ENCODE measurements around the gene DERL2. TPM values are rescaled to one million over a fixed set of nuclear protein-coding genes. Genes with fewer than 3 reads are reported as not detected.

The DERL2 gene
- total RNA-seq, 1 donor from 2014 or later: 64.0 TPM

DNA sequence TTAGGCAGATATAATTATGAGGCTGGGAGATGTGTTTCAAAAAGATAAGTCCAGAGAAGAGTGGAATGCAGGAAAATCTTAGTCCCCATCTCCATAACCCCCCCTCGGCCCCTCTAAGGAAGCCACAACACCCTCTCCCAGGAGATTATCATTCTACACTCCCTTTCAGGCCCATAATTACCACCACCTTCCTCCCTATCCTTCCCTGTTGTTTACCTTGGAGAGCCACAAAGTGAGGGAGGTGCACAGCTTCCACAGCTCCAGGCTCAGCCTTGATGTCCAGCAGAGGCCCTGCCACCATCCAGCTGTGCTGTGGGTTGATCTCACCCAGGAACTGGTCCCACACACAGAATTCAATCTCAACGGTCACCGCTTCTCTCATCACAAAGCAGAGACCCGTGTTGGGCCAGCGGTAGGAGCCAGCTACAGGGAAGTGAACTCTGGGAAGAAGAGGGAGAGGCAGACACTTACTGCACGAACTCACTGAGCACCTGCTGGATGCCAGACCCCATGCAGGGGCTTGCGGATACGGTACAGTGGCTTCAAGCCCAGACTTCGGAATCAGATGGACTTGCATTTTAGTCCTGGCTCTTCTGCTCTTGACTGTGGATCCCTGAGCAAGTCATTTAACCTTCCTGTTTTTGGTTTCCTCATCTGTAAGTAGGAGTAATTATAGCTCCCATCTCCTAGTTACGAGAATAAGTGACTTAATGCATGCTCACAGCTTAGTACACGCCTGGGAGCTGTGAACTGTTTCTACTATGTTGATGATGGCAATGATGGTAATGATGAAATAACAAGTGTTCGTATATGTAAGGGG, 44.5 kb upstream of the DERL2 start:
- DNase-seq: peak; percentile 35
- intact Hi-C loops (cut with DNase I): no loop called here
- H3K4me1 ChIP-seq: no peaks in the 10 kb centered on the region
- TF ChIP-seq, protein P1, sequence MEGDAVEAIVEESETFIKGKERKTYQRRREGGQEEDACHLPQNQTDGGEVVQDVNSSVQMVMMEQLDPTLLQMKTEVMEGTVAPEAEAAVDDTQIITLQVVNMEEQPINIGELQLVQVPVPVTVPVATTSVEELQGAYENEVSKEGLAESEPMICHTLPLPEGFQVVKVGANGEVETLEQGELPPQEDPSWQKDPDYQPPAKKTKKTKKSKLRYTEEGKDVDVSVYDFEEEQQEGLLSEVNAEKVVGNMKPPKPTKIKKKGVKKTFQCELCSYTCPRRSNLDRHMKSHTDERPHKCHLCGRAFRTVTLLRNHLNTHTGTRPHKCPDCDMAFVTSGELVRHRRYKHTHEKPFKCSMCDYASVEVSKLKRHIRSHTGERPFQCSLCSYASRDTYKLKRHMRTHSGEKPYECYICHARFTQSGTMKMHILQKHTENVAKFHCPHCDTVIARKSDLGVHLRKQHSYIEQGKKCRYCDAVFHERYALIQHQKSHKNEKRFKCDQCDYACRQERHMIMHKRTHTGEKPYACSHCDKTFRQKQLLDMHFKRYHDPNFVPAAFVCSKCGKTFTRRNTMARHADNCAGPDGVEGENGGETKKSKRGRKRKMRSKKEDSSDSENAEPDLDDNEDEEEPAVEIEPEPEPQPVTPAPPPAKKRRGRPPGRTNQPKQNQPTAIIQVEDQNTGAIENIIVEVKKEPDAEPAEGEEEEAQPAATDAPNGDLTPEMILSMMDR (IDR thresholded peaks at IDR 0.05): no peak
- peaks cover 61% of the 10 kb centered on the region for H3K36me3 ChIP-seq
- no peak overlapping the region for H3K27ac ChIP-seq
- no peaks in the 10 kb centered on the region for H3K27me3 ChIP-seq
- no peak overlapping the region for H3K4me3 ChIP-seq
- no peak for ATAC-seq
- no peaks in the 10 kb centered on the region for H3K9me3 ChIP-seq

DNA sequence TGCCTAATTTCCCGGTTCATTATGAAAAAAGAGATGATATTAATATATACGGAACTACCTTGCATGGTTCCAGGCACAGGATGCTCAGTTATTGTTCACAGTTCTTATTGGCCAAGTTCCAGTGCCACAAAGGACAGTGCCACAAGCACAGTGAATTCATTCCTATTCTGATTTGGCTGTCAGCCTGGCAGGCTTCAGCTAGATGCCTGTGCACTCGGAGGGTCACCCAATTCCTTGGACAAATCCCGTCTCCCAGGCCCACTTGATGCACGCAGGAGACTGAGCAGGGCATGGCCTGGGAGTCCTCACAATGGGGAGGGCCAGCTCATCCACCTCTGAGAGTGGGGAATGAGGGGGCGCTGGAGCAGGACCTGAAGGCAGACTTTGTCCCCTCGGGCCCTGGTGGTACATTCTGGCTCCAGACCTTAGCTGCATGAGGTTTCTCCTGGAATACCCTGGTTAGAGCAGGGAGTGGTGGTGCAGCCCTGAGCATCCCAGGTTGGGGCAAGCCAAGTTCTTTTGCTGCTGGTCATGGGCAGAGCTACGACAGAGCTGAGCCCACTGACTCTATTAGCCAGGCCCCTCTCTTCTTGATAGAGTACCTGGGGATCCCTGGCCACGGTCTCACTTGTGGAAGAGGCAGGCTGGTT, 41.7 kb upstream of the DERL2 start:
- no peak for ATAC-seq
- intact Hi-C loops (cut with DNase I): no loop called here
- peak; percentile 56 for DNase-seq
- peaks cover 63% of the 10 kb centered on the region for H3K36me3 ChIP-seq
- TF ChIP-seq, protein P1 (IDR thresholded peaks at IDR 0.05): no peak
- no peak overlapping the region for H3K27ac ChIP-seq
- H3K4me1 ChIP-seq: no peaks in the 10 kb centered on the region
- no peaks in the 10 kb centered on the region for H3K27me3 ChIP-seq
- H3K9me3 ChIP-seq: no peaks in the 10 kb centered on the region
- H3K4me3 ChIP-seq: no peak overlapping the region

DNA sequence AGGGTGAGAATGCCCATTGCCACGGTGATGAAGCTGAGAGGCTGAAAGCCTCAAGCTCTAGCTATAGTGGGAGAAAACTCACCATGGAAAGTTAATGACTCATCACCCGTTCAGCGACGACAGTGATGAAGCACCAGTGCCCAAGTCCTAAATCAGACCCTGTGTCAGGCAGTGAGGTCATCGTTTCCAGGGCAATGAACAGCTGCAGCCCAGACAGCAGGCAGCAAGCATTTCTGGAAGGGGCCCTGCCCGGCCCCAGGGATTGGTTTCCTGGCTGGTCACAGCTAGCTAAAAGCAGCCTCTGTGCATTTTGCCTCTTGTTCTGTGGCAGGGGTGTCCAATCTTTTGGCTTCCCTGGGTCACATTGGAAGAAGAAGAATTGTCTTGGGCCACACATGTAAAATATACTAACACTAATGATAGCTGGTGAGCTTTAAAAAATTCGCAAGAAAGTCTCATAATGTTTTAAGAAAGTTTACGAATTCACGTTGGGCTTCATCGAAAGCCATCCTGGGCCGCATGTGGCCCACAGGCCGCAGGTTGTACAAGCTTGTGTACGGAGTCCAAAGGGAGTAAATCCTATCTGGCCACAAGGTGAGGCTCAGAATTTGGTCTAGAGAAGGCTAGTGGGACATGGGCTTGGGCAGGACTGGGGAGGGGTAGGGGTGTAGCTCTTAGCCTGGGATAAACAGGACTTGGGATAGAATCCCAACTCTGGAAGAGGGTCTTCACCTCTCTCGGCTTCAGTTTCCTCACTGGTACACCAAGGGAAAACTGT, 41.0 kb upstream of the DERL2 start:
- peak; percentile 36 for DNase-seq
- peak; percentile 19 for ATAC-seq
- TF ChIP-seq, protein P1 (IDR thresholded peaks at IDR 0.05): no peak
- H3K4me1 ChIP-seq: no peaks in the 10 kb centered on the region
- H3K36me3 ChIP-seq: peaks cover 56% of the 10 kb centered on the region
- intact Hi-C loops (cut with DNase I): no loop called here
- no peak overlapping the region for H3K27ac ChIP-seq
- no peaks in the 10 kb centered on the region for H3K9me3 ChIP-seq
- H3K27me3 ChIP-seq: no peaks in the 10 kb centered on the region
- H3K4me3 ChIP-seq: no peak overlapping the region

DNA sequence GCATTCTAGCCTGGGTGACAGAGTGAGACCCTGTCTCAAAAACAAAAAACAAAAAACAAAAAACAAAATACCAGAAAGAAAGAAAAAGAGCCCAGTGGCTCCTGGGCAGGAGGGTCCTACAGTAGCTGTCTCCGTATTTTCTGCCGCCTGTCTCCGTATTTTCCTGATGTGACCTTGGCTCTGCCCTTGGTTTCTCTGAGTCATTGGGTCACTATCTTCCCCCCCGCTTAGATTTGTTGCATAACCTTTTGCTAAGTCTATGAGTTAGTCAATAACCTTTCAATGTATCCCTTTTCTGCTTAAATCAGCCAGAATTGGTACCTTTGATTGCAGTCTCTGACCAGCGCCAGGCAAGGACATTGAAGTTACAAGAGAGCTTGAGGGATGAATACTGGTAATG, 37.3 kb upstream of the DERL2 start:
- ATAC-seq (no peak), DNase-seq (no peak)
- intact Hi-C loops (cut with DNase I): no loop called here
- TF ChIP-seq, protein P1 (IDR thresholded peaks at IDR 0.05): no peak
- Histone ChIP-seq H3K27me3 (no peaks in the 10 kb centered on the region), H3K4me3 (no peak overlapping the region), H3K4me1 (no peaks in the 10 kb centered on the region), H3K27ac (no peak overlapping the region), H3K36me3 (peaks cover 45% of the 10 kb centered on the region), H3K9me3 (no peaks in the 10 kb centered on the region)

DNA sequence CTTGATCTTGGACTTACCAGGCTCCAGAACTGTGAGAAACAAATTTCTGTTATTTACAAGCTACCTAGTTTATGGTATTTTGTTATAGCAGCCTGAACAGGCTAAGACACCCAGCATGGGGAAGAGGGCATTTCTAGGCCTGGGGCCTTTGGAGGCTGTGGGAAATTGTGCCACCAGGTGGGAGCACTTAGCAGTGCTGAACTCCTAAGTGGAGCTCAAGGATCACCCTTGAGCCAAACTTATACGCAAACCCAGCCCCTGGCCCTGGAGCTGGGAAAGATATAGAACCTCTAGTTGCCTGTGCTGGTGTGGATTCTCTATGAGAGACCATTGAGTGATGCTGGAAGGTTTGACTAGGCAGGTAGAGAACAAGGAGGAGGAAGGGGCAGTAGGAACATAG, 36.5 kb upstream of the DERL2 start:
- H3K4me1 ChIP-seq: no peaks in the 10 kb centered on the region
- H3K27ac ChIP-seq: no peak overlapping the region
- peaks cover 37% of the 10 kb centered on the region for H3K36me3 ChIP-seq
- no peaks in the 10 kb centered on the region for H3K27me3 ChIP-seq
- no peak overlapping the region for H3K4me3 ChIP-seq
- TF ChIP-seq, protein P1 (IDR thresholded peaks at IDR 0.05): no peak
- peak; percentile 10 for DNase-seq
- ATAC-seq: no peak
- intact Hi-C loops (cut with DNase I): no loop called here
- no peaks in the 10 kb centered on the region for H3K9me3 ChIP-seq
